ENCODE data around the gene OCA2. TPM values are rescaled to one million over a fixed set of nuclear protein-coding genes. Genes with fewer than 3 reads are reported as not detected.
"Not testable (repeated sequence)": the region's sequence is repeated elsewhere in the genome, so short reads cannot be mapped to it uniquely, and the experiment has no call there.

The OCA2 gene
- total RNA-seq, 4 donors from 2014 or later = 0.19 to 1.1 TPM; not detected in 2

DNA sequence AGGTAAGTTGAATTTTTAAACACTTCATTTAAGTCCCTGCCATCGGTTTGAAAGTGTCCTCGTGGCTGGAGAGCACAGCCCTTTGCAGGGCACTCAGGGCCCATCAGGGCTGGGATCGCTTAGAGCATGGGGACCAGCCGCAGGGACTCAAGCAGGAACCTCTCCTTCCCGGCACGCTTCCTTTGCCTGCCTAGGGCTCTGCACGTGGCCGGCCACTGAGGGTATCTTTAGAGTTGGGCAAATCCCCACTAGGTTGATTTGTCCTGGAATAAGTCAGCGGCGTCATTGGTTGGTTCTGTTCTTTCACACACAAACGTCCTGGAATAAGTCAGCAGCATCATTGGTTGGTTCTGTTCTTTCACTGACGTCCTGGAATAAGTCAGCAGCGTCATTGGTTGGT is 131.6 kb downstream of the OCA2 start:
- ATAC-seq (ENCODE audit: low FRiP score) (no peak), DNase-seq (ENCODE audit: low spot score) (no peak)
- TF ChIP-seq, protein P1, sequence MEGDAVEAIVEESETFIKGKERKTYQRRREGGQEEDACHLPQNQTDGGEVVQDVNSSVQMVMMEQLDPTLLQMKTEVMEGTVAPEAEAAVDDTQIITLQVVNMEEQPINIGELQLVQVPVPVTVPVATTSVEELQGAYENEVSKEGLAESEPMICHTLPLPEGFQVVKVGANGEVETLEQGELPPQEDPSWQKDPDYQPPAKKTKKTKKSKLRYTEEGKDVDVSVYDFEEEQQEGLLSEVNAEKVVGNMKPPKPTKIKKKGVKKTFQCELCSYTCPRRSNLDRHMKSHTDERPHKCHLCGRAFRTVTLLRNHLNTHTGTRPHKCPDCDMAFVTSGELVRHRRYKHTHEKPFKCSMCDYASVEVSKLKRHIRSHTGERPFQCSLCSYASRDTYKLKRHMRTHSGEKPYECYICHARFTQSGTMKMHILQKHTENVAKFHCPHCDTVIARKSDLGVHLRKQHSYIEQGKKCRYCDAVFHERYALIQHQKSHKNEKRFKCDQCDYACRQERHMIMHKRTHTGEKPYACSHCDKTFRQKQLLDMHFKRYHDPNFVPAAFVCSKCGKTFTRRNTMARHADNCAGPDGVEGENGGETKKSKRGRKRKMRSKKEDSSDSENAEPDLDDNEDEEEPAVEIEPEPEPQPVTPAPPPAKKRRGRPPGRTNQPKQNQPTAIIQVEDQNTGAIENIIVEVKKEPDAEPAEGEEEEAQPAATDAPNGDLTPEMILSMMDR (IDR thresholded peaks at IDR 0.05) = no peak

GRCh38 chr15:27965546-27965945 is 133.6 kb downstream of the OCA2 start:
- DNase-seq (ENCODE audit: low spot score) (no peak), ATAC-seq (ENCODE audit: low FRiP score) (no peak)
- TF ChIP-seq, protein P1 (IDR thresholded peaks at IDR 0.05) = no peak

GRCh38 chr15:27961801-27962200 is 137.3 kb downstream of the OCA2 start:
- DNase-seq (ENCODE audit: low spot score) = no peak

DNA sequence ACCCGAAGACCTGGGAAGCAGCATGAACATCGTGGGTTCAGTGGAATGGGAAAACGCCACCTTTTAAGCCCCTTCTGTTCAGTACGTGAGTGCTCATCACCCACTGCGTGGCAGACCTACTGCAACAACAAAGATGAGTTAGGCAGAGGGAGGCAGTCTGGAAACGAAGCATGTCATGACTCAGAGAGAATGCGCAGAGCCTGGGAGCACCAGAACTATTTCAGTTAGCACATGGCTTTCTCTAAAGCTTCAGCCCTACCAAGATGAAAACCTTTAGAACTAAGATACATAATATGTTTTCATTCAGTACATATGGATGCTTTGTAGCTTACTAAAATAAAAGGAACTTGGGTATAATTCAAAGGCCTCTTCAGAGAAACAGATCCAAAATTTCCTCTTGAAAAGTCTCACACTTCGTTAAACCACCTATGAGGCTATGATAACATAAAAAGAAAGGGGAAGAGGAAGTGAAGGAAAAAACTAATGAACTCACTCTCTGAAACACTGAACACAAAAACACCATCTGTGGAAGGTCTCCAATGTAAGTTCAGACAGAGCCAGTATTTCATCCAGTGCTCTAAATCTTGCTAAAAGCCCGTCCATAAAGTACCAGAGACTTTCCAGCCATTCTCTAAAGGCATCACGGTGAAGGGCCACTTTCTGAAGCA is 140.1 kb downstream of the OCA2 start:
- TF ChIP-seq, protein P1 (IDR thresholded peaks at IDR 0.05) = no peak
- ATAC-seq (ENCODE audit: low FRiP score) (no peak), DNase-seq (ENCODE audit: low spot score) (no peak)

More at GRCh38 chr15:27961801-27962200, 137.3 kb downstream of the OCA2 start:
- TF ChIP-seq, protein P1 (IDR thresholded peaks at IDR 0.05) = no peak
- no peak for ATAC-seq (ENCODE audit: low FRiP score)

DNA sequence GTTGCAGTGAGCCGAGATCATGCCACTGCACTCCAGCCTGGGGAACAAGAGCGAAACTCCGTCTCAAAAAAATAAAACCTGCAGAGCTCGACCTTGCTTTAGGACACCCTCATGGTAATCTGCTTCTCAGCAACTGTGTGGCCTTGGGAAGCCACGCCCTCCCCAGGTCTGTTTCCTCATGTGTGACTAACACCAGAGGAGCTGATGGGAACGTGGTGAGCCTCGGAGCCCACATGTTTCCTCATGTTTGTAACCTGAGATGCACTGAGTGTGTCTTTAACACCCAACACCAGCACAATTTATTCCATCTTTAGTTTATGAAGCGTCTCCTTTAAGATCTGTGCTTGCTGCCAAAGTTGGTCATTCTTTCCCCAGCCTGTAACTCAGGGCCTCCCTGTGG is 142.8 kb downstream of the OCA2 start:
- ATAC-seq (ENCODE audit: low FRiP score) (no peak), DNase-seq (ENCODE audit: low spot score) (no peak)
- TF ChIP-seq, protein P1 (IDR thresholded peaks at IDR 0.05) = no peak

DNA sequence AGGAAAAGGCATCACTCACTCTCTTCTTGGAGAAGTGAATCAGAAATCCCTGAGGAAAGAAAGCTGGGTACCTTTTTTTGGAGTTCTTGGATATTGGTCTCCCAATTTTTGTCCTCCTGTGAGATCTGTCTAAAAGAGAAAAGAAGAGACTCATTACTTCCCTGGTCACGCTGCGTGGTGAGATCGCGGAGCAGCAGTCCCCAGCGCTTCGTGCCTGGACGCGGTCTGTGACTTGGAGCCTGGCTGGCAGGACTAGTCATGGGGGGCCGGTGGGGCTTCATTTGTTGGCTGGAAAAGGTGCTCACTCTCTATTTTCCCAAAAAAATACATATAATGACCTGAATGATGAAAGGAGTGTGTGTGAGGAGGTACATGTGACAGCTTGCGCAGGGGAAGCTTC is 144.0 kb downstream of the OCA2 start:
- no peak for ATAC-seq (ENCODE audit: low FRiP score)
- TF ChIP-seq, protein P1 (IDR thresholded peaks at IDR 0.05) = no peak
- no peak for DNase-seq (ENCODE audit: low spot score)

- not testable (repeated sequence) for ATAC-seq (ENCODE audit: low FRiP score); DNase-seq (ENCODE audit: low spot score)
Measured at GRCh38 chr15:27952593-27952992, 146.5 kb downstream of the OCA2 start.

All from omental fat pad (tissue), 4 donors.